ENCODE results near the gene GOLGB1. TPM values are rescaled to one million over a fixed set of nuclear protein-coding genes. Genes with fewer than 3 reads are reported as not detected.

GOLGB1 gene
- total and polyA plus RNA-seq, 2 of the 4 experiments (the other 2 are of a cell fraction): 13.3 to 30.3 TPM

- dilution Hi-C loops (cut with HindIII; ENCODE audit: low sequenced_read_pairs, unreplicated experiment): no loop called here
- H4K91ac ChIP-seq (ENCODE audit: insufficient read depth, low read depth, low read length): no peak overlapping the region
Observed at GRCh38 chr3:121658716-121659435, 90.7 kb downstream of the GOLGB1 start.

More at GRCh38 chr3:121658716-121659435, 90.7 kb downstream of the GOLGB1 start:
- Histone ChIP-seq H3K4me3 (ENCODE audit: insufficient read depth, low read depth, low read length) (no peak overlapping the region), H2BK120ac (ENCODE audit: low read depth, low read length) (no peak overlapping the region), H3K18ac (ENCODE audit: low read depth, low read length) (no peak overlapping the region), H3K23ac (ENCODE audit: low read depth, low read length) (no peak overlapping the region), H3K79me1 (ENCODE audit: low read depth in 1 of 2, low read length in 2 of 2) (no peaks in the 10 kb centered on the region), H3K14ac (replicated peaks; ENCODE audit: low read depth, low read length) (no peak overlapping the region), H3K27me3 (ENCODE audit: control insufficient read depth, insufficient read depth, low read length) (no peaks in the 10 kb centered on the region), H3K56ac (ENCODE audit: extremely low read depth, insufficient read depth, low read length) (no peak overlapping the region), H3K9ac (ENCODE audit: low read depth, low read length) (no peak overlapping the region), H3K4ac (ENCODE audit: low read depth, low read length) (no peak overlapping the region), H4K20me1 (ENCODE audit: insufficient read depth, low read length) (no peaks in the 10 kb centered on the region), H3K27ac (ENCODE audit: insufficient read depth, low read length) (no peak overlapping the region), H2AK5ac (ENCODE audit: low read depth, low read length) (no peak overlapping the region), H4K5ac (ENCODE audit: low read depth, low read length) (no peak overlapping the region), H2AFZ (replicated peaks; ENCODE audit: low read length, poor library complexity) (no peak overlapping the region), H3K9me1 (ENCODE audit: insufficient read depth, low read length) (peaks cover 6% of the 10 kb centered on the region; the same call in 1 of the 2 replicates), H3K36me3 (ENCODE audit: control insufficient read depth, insufficient read depth, low read length) (peaks cover 9% of the 10 kb centered on the region; the same call in 1 of the 2 replicates), H3K4me1 (ENCODE audit: control insufficient read depth, insufficient read depth, low read length) (no peaks in the 10 kb centered on the region), H2AK9ac (replicated peaks; ENCODE audit: low read depth, low read length, poor library complexity) (no peak overlapping the region), H3K4me2 (ENCODE audit: low read depth, low read length) (no peak overlapping the region), H3K9me3 (ENCODE audit: control insufficient read depth, insufficient read depth, low read length) (no peaks in the 10 kb centered on the region), H4K8ac (ENCODE audit: low read depth in 2 of 2, low read length in 2 of 2) (no peak overlapping the region), H2BK20ac (ENCODE audit: low read depth, low read length) (no peak overlapping the region), H2BK5ac (ENCODE audit: low read depth, low read length, poor library complexity, severe bottlenecking) (no peak overlapping the region), H2BK15ac (ENCODE audit: low read depth, low read length) (no peak overlapping the region)
- no TSS peak for BruUV-seq (replicated peaks)
- intact Hi-C loops (cut with micrococcal nuclease): no loop called here
- TF ChIP-seq RFX5 (IDR thresholded peaks at IDR 0.05; ENCODE audit: low read depth, low read length): no peak
- TF ChIP-seq FOS (IDR thresholded peaks at IDR 0.05; ENCODE audit: low read depth, low read length): no peak
- TF ChIP-seq MAZ (IDR thresholded peaks at IDR 0.05; ENCODE audit: borderline replicate concordance, low read depth, low read length): no peak
- TF ChIP-seq NFE2L2 (IDR thresholded peaks at IDR 0.05; ENCODE audit: low read depth, low read length): no peak
- no peak for TF ChIP-seq RCOR1 (IDR thresholded peaks at IDR 0.05; ENCODE audit: insufficient replicate concordance, low read length)
- no peak for TF ChIP-seq CEBPB (IDR thresholded peaks at IDR 0.05; ENCODE audit: low read depth, low read length)
- TF ChIP-seq CHD1 (IDR thresholded peaks at IDR 0.05; ENCODE audit: low read depth, low read length): no peak
- no peak for TF ChIP-seq MAFK (IDR thresholded peaks at IDR 0.05; ENCODE audit: low read depth, low read length)
- TF ChIP-seq ELK1 (IDR thresholded peaks at IDR 0.05; ENCODE audit: borderline replicate concordance, low read depth, low read length): no peak
- TF ChIP-seq MXI1 (IDR thresholded peaks at IDR 0.05; ENCODE audit: borderline replicate concordance, low read depth, low read length): no peak
- TF ChIP-seq RAD21 (IDR thresholded peaks at IDR 0.05; ENCODE audit: low read length): no peak
- TF ChIP-seq, protein P1, sequence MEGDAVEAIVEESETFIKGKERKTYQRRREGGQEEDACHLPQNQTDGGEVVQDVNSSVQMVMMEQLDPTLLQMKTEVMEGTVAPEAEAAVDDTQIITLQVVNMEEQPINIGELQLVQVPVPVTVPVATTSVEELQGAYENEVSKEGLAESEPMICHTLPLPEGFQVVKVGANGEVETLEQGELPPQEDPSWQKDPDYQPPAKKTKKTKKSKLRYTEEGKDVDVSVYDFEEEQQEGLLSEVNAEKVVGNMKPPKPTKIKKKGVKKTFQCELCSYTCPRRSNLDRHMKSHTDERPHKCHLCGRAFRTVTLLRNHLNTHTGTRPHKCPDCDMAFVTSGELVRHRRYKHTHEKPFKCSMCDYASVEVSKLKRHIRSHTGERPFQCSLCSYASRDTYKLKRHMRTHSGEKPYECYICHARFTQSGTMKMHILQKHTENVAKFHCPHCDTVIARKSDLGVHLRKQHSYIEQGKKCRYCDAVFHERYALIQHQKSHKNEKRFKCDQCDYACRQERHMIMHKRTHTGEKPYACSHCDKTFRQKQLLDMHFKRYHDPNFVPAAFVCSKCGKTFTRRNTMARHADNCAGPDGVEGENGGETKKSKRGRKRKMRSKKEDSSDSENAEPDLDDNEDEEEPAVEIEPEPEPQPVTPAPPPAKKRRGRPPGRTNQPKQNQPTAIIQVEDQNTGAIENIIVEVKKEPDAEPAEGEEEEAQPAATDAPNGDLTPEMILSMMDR (conservative IDR thresholded peaks at IDR 0.05; ENCODE audit: low read depth, low read length): no peak
- TF ChIP-seq, protein P2, sequence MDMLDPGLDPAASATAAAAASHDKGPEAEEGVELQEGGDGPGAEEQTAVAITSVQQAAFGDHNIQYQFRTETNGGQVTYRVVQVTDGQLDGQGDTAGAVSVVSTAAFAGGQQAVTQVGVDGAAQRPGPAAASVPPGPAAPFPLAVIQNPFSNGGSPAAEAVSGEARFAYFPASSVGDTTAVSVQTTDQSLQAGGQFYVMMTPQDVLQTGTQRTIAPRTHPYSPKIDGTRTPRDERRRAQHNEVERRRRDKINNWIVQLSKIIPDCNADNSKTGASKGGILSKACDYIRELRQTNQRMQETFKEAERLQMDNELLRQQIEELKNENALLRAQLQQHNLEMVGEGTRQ (IDR thresholded peaks at IDR 0.05; ENCODE audit: low read depth, low read length): no peak
- POLR2A ChIA-PET (ENCODE audit: unreplicated experiment): no interaction called here
- ATAC-seq (ENCODE audit: low read depth) (no peak), DNase-seq (no peak)
- CTCF ChIA-PET: no interaction called here
- in situ Hi-C loops (cut with MboI; ENCODE audit: low sequenced_read_pairs): no loop called here
- no CpG with 5 or more reads among the region's 6 CpGs for WGBS, 2 experiments (ENCODE audit: extremely low coverage in 2 of 2, insufficient read length in 1 of 2)
